ENCODE results near the gene ITIH1. TPM values are rescaled to one million over a fixed set of nuclear protein-coding genes. Genes with fewer than 3 reads are reported as not detected.

Gene ITIH1
- polyA plus RNA-seq, 1 experiment = not detected

DNA sequence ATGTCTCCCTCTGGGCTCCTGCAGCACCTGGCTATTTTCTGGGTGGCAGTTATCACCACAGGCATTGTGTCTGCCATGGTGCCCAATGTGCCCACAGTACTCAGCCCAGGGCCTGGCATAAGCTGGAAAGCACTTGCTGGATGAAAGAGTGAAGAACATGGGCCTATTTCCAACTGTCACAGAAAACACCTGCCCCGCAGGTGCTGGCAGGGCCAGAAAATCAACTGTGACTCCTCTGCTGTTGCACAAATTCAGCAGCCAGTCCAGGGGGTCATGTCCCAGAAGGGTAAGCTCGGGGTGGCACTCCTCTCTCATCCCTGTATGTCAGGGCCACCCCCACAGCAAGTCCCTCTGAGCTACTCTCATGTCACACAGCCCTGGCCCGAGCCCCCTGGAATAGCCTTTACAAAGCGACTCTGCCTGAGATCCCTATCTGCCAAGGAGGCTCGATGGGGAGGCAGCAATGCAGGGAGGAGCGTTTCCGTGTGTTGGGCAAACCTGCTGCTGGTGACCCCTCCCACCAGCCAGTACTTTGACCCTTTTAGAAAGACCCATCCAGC lies 34.1 kb downstream of the ITIH1 start:
- Histone ChIP-seq H3K4me3 (ENCODE audit: low read depth, low read length) (no peak overlapping the region), H3K36me3 (ENCODE audit: control insufficient read depth, insufficient read depth, low read length) (no peaks in the 10 kb centered on the region), H3K27me3 (ENCODE audit: control insufficient read depth, insufficient read depth, low read length) (peaks cover 3% of the 10 kb centered on the region)
- CTCF ChIA-PET = interaction anchor here (0.7 to 2.9 kb wide), 3 partner anchors 10 to 13 kb away, joined by 3 to 9 read pairs (median 3); no protein-coding TSS in a partner anchor
- TF ChIP-seq, protein P1, sequence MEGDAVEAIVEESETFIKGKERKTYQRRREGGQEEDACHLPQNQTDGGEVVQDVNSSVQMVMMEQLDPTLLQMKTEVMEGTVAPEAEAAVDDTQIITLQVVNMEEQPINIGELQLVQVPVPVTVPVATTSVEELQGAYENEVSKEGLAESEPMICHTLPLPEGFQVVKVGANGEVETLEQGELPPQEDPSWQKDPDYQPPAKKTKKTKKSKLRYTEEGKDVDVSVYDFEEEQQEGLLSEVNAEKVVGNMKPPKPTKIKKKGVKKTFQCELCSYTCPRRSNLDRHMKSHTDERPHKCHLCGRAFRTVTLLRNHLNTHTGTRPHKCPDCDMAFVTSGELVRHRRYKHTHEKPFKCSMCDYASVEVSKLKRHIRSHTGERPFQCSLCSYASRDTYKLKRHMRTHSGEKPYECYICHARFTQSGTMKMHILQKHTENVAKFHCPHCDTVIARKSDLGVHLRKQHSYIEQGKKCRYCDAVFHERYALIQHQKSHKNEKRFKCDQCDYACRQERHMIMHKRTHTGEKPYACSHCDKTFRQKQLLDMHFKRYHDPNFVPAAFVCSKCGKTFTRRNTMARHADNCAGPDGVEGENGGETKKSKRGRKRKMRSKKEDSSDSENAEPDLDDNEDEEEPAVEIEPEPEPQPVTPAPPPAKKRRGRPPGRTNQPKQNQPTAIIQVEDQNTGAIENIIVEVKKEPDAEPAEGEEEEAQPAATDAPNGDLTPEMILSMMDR (IDR thresholded peaks at IDR 0.05; ENCODE audit: insufficient read depth, low read depth, low read length) = no peak
- POLR2A ChIA-PET = no interaction called here
- DNase-seq (ENCODE audit: low read depth) = no peak

DNA sequence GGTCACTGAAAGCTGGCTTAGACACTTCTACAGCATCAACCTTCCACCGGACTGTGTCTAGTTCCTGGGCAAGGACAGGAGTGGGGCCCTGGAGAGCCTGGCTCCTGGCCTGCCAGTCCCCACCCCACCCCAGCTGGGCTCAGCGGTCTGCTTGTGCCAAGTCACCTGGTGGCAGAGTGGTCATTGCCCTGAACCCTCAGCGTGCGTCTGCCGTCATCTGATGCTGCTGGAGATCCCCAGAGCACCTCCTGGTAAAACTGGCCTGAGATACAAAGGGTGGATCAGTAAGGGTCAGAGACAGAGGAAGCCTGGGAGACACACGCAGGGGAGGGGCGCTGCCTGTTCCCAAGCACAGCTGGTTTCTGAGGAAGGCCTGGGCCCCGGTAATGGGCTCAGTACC lies 36.4 kb downstream of the ITIH1 start:
- POLR2A ChIA-PET = no interaction called here
- TF ChIP-seq, protein P1 (IDR thresholded peaks at IDR 0.05; ENCODE audit: insufficient read depth, low read depth, low read length) = no peak
- peaks cover 1% of the 10 kb centered on the region for H3K27me3 ChIP-seq (ENCODE audit: control insufficient read depth, insufficient read depth, low read length)
- CTCF ChIA-PET = interaction anchor here (0.7 kb wide), 1 partner anchor 19 kb away, joined by 3 read pairs; no protein-coding TSS in a partner anchor
- DNase-seq (ENCODE audit: low read depth) = no peak
- no peaks in the 10 kb centered on the region for H3K36me3 ChIP-seq (ENCODE audit: control insufficient read depth, insufficient read depth, low read length)
- H3K4me3 ChIP-seq (ENCODE audit: low read depth, low read length) = no peak overlapping the region

DNA sequence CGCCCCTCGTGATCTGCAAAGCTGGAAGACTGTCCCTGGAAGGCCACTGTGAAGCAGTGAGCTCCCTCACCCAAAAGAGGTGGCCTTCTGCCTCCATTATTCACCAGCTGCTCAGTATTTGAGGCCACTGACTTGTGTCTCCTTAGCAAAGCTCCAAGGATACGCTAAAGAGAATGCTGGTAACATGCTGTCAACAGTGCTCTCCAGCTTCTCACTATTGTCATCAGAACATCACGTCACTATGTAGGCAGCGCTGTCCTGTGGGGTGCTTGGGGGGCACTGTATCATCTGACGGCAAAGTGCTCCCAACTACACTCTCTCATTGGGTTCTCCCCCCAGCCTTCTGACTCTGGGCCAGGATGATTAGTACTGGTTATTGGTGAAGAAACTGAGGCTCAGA lies 38.8 kb downstream of the ITIH1 start:
- Histone ChIP-seq H3K36me3 (ENCODE audit: control insufficient read depth, insufficient read depth, low read length) (no peaks in the 10 kb centered on the region), H3K27me3 (ENCODE audit: control insufficient read depth, insufficient read depth, low read length) (peaks cover 1% of the 10 kb centered on the region), H3K4me3 (ENCODE audit: low read depth, low read length) (no peak overlapping the region)
- CTCF ChIA-PET = interaction anchor here (0.8 kb wide), 1 partner anchor 13 kb away, joined by 3 read pairs; no protein-coding TSS in a partner anchor
- TF ChIP-seq, protein P1 (IDR thresholded peaks at IDR 0.05; ENCODE audit: insufficient read depth, low read depth, low read length) = no peak
- POLR2A ChIA-PET = no interaction called here
- DNase-seq (ENCODE audit: low read depth) = no peak

DNA sequence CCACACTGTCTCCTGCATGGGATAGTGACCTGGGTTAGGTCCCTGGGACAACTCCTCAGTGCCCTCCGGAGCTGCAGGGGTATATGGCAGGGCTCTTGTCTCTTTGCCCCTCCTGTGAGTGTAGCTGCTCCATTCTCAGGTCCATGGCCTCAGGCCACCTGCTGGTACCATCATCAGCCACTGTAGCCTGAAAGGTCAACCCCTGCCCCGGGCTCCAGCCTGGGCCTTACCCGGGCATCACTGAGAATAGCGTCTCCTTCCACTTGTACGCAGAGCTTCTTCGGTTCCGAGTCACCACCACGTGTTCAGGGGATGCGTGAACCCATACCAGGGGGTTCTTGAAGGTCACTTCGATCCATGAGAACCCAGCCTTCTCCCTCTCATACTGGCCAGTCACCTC lies 39.3 kb downstream of the ITIH1 start:
- Histone ChIP-seq H3K4me3 (ENCODE audit: low read depth, low read length) (no peak overlapping the region), H3K27me3 (ENCODE audit: control insufficient read depth, insufficient read depth, low read length) (peaks cover 1% of the 10 kb centered on the region), H3K36me3 (ENCODE audit: control insufficient read depth, insufficient read depth, low read length) (no peaks in the 10 kb centered on the region)
- TF ChIP-seq, protein P1 (IDR thresholded peaks at IDR 0.05; ENCODE audit: insufficient read depth, low read depth, low read length) = no peak
- no peak for DNase-seq (ENCODE audit: low read depth)
- ChIA-PET POLR2A (no interaction called here), CTCF (interaction anchor here (0.8 kb wide), 1 partner anchor 13 kb away, joined by 3 read pairs; no protein-coding TSS in a partner anchor)

DNA sequence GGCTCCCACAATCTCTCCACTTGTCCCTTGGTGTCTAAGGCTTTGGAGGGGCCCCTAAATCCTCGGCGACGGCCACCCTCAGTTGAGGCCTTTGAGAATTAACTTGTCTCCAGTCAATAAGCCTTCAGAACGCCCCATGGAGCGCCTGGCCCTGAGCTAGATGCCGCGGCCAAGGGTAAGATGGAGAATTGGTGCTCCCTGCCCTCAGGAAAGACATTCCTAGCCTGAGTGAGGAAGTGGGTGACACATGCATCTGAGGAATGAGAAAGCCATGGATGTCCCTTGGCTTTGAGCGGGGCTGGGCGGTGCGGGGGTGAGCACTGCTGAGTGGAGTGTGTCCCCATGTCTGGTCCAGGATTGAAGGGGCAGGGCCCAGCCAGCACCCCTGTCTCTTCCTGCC lies 39.8 kb downstream of the ITIH1 start:
- no peak for DNase-seq (ENCODE audit: low read depth)
- no peak overlapping the region for H3K4me3 ChIP-seq (ENCODE audit: low read depth, low read length)
- no peaks in the 10 kb centered on the region; the same call in 1 of the 2 replicates for H3K27me3 ChIP-seq (ENCODE audit: control insufficient read depth, insufficient read depth, low read length)
- ChIA-PET CTCF (no interaction called here), POLR2A (no interaction called here)
- H3K36me3 ChIP-seq (ENCODE audit: control insufficient read depth, insufficient read depth, low read length) = no peaks in the 10 kb centered on the region
- TF ChIP-seq, protein P1 (IDR thresholded peaks at IDR 0.05; ENCODE audit: insufficient read depth, low read depth, low read length) = no peak
